Measurements from ENCODE around the gene ADRA2B.
"Not testable (repeated sequence)": the region's sequence is repeated elsewhere in the genome, so short reads cannot be mapped to it uniquely, and the experiment has no call there.

The ADRA2B gene

DNA sequence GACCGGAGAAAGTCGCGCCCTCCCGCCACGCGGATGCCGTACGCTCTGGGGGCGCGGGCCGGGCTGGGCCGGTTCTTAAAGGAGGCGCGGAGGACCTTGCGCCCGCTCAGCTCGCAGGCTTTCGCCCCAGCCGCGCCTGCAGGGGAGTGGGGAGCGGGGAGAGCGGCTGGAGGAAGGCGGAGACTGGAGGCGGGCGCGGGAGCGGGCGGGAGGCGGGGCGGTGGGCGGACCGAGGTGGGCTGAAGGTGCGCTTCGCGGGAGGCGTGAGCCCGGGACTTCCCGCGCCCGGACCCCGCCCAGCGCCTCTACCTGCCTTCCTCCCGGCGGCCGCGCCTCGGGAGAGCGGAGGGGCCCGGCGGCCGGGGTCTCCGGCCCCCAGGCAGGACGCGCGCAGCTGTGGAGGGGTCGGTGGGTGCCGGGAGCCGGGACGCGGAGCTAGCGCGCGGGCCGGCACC is at the start of gene ADRA2B:
Gene ADRA2B, minus strand, starts transcription at position 148 of the 455 bp plus-strand sequence. CDS start 422 bp downstream, outside the sequence.
- peak; percentile 20 for DNase-seq

DNA sequence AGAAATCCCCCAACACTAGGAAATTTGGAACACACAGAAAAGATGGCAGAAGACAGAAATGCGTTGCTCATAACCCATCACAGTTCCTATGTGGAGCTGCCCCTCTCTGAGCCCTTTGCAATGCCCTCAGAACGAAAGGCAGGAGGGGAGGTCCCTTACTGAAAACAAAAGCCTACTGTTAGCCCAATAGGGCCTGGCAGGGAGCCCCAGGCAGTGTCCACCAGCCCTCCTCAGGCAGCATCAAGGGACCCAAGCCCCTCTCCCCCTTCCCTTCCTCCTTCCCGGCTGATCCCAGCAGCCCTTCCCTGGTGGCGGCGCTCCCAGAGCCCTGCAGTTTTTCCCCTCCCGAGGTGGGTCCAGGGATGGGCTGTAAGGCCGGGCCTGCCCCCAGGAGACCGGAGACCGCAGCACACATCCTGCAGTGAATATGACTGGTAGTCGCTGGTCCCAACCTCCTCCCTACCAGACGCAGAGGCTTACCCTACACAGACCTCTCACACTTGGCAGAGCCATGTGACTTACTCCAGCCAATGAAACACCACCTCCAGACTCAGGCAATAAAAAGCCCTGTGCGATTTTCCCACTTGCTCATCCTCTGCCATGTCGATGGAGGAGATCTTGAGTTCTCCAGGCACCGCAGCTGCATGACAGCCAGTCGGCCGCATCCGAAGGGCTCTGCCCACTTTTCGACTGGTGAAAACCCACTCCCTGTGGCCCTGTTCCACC is 48.3 kb upstream of the ADRA2B start:
- no peak for DNase-seq

GRCh38 chr2:96163768-96164429 is 47.5 kb upstream of the ADRA2B start:
- peak; percentile 30 for DNase-seq

DNA sequence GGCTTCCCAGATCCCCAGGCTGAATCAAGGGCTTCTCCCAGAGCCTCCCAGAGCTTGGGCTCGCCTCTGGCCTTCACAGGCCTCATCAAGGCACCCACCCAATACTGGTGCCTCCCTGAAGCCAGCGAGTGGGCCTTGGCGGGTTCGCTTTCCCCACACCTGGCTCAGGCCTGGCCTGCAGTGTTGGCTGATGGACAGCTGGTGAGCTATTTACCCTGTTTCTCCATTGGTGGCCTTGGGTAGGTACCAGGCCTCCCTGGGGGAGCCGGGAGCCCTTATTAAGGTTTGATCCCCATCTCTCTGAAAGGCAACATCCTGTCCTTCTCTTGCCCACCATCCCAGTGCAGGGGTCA is 47.0 kb upstream of the ADRA2B start:
- DNase-seq, result no peak

GRCh38 chr2:96161898-96162297 is 45.5 kb upstream of the ADRA2B start:
- DNase-seq, result no peak

- DNase-seq, result not testable (repeated sequence)
These were observed 44.0 kb upstream of the ADRA2B start for GRCh38 chr2:96160366-96160765.

DNA sequence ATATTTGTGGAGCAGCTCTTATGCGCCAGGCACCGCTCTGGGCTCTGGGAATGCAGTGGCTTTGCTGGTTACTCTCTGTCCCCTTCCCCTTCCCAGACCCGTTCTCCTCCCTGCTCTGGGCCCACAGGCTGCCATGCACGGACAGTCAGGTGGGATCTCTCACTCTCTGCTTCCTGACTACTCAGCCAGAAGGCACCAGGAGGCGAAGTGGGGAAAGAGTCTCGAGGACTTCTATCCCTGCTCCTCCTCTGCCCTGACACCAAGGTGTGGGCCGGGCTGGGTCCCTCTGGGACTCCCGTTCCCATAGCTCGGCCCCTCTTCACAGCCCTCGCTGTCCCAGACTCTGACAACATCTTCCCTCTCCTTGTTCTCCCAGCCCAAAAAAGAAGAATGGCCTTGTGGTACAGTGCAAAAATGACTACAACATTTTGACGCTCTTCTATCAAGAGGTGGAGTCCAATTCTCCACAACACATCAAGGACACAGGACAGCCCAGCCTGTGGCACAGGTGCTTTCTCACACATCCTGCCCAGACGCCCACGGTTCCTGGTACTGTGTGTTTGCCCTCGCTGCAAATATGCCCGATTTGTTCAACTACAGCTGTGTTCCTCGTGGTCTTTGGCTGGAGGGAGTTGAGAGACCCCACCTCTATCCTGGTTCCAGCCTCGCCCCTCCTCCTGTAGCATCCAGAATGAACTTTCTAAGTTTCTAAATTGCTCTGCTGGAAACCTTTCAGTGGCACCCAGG is 42.9 kb upstream of the ADRA2B start:
- DNase-seq, result no peak

DNA sequence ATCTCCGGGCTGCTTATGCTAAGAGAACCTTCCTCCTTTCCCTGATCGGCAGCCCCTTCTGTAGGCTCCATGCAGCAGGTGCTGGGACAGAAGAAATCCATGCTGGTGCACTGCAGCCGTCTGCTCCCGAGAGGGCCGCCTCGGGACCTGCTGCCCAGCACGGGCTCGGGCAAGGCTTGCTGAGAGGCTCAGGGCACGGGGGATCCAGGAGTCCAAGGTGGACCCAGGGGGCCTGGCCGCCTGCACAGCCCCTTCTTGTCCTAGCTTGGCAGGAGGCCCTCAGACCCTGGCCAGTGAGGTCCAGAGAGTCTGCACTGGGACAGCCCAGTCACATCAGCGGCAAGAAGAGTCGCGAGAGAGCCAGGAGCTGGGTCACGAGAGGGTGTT is 42.2 kb upstream of the ADRA2B start:
- no peak for DNase-seq

GRCh38 chr2:96157649-96158553 is 41.5 kb upstream of the ADRA2B start:
- DNase-seq, result no peak

DNA sequence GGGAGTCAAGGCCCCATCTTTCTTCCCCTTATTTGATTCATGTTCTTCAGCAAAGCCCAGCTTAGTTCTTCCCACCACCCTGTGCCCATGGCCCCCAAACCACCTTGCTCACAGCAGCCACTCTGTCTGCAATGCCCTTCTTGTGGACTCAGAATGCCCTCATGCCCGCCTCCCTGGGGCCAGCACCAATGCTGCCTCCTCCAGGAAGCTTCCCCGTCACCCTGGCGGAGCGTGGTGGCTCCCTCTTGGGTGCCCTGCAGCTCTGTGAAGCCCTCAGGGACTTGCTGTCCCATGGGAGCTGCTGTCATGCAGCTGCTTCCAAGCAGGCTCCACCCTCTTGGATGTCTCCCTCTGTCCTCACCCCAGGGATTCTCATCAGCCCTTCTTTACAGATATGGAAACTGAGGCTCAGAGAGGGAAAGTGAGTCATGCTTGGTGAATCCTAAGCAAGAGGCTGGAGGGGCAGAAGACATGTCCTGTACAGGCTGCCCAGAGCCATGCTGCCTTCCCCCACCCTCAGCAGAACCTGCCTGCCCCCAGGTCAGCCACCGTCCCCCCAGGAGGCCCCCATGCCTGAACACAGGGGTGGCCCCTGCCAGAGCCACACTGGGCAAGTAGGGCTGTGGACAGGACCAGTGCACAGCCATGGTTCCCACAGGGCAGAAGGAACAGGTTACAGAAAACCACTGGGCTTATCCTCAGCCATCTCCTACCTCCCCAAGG is 40.7 kb upstream of the ADRA2B start:
- DNase-seq, result no peak

DNA sequence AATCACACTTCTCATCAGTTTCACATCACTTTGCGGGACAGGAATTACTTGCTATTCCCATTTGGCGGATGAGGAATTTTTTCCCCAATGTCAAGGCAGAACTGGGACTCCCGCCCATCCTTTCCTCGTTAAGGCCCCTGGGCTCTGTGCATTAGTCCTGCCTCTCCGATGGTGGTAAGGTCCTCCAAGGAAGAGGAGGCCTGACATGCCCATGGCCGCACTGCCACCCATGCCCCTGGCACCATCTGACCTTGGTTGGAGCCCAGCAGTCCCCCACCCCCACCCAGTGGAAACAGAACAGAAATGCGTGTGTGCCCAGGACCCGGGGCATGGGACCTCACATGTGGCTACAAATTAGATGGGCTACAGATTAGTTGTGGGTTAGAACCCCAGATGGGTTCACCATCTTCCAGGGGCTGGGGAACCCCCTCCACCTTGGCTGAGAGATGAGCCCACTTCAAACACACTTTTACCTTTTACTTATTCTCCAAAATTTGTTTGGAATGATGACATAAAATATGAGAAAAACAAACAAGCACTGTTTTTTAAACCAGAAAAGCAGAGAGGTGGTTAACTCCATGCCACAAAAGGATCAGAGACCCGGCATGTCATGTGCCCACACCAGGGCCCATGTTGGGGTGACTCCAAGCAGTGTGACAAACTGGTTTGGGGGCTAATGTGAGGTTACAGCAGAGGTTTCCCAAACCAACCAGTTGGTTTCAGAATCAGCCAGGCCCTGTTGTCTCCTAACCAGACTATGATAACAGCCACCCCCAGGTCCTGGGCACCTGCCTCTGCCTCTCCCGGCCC is 39.8 kb upstream of the ADRA2B start:
- DNase-seq, result no peak

GRCh38 chr2:96154506-96155380 is 38.4 kb upstream of the ADRA2B start:
- no peak for DNase-seq

DNA sequence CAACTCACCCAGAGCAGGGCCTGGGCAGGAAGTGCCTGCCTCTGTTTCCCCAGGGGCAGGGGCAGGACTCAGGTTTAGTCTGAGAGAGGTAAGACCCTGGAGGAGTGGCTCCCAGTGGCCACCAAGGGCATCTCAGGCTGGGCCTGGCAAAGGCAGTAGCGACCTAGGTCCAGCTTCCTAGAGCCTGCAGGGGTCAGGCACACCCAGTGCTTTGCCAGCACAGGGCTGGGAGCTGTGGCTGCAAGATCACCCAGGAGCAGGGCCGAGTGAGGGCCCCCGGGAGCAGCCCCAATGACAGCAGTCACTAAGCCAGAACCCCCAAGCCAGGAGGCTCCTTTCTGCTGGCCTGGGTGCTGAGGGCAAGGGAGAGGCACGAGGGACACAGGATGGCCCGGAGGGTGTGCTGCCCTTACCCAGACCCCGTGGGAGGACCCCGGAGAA is 37.6 kb upstream of the ADRA2B start:
- no peak for DNase-seq

DNA sequence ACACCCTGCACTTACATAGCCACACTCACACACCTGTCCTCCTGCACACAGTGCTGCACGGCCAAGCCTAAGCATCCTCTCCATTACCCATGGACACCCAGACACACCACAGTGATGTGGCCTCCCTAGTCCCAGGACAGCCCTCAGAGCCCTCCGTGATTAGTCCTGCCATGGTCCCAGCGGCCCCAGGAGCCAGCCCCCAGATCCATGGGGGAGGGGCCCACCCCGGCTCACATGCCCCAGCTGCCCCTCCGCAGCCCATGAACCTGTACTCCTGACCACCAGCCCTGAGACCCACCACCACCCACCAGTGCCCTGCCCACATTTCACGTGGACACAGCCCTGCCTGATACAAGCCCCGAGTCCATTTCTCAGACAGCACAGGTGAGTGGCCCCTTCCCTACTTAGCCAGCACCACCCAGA is 36.9 kb upstream of the ADRA2B start:
- DNase-seq, result no peak

DNA sequence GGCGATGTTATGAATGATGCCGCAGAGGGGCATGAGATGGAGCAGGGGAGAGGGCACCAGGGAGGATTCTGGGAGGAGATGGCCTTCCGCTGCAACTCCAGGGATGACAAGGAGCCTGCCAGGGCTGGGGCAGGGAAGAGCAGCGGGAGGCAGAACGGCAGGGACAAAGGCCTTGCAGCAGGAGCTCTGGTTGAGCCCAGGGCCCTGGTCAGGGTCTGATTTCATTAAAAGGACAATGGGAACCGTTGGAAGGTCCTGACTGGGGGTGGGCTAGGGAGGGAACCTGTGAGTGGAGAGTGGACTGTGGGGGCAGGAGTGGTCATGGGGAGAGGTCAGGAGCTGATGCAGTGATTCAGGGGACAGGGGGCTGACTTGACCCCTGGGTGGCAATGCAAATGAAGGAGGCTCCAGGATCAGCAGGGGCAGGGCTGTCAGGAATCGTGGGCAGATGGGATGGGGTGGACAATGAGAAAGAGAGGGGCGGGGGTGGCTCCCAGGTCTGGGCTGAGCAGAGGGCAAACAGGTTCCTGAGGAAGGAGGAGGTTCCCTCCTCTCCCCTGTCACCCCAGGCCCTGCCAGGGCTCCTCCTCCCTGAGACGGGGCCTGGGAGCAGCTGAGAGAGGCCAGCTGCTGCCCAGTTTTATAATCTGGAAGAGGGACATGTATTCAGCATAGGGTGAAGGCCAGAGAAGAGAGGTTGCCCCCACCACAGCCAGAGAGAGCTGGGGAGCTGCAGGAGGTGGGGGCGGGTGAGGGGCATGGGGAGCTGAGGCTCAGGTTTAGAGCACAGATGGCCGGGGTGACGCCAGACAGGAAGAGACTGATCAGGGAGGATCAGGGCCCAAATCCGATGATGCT is 36.2 kb upstream of the ADRA2B start:
- DNase-seq, result no peak

DNA sequence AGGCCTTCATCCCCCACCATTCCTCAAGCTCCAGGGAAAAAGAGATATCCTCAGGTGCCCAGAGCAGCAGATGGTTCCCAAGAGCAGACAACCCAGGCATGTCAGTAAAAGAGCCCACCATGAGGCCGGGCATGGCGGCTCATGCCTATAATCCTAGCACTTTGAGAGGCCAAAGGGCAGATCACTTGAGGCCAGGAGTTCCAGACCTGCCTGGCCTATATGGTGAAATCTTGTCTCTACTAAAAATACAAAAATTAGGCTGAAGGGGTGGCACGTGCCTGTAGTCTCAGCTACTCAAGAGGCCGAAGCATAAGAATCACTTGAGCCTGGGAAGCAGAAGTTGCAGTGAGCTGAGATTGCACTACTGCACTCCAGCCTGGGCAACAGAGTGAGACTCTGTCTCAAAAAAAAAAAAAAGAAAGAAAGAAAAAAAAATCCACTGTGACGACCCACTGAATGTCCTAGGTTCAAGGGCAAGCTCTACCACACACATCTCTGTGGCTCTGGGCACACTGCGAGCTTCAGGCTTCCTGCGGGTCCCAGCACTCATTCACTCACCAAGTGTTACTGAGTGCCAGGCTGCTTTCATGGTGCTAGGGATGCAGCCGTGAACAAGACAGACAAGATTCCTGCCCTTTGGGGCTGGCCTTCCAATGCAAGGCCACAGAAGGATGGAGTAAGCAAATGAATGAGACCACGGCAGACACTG is 35.4 kb upstream of the ADRA2B start:
- no peak for DNase-seq

DNA sequence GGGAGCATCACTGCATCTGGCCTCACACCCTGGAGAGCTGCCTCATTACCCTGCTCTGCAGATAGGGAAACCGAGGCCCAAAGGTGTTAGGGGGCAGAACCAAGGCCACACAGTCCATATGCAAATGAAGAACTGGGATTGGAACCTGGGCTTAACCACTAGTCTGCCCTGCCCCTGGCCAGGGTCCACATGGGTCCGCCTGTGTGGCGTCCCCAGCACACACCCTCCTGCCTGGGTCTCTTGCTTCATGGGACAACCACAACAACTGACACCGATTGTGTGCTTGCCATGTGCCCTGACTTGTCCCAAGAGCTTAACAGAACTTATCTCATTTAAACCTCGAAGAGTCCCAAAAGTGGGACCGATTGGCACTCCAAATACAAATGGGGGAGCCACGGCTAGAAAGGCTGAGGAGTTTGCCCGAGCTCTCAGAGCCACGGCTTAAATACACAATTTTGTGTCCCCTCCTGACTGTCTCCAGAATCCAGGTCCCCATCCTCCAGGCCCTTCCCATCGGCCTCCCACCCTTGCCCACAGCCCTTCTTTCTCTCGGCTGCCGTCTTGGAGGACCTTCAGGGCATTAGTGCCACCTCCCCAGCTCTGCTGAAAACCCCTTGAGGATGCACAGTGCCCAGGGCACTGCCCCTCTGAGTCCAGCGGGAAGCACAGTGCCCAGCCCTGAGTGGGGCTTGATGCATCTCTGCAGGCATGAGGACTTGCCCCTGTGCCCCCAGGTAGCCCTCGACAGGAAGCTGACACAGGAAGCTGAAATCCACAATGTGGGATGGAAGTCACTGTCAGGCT is 34.6 kb upstream of the ADRA2B start:
- DNase-seq, result no peak

Measured in fibroblast of upper back skin (primary cell).